Neutrophil (primary cell): Measurements from ENCODE around the gene RPL38.

Experiments
- H3K27ac ChIP-seq: fragments of 200-600 bp; sonication (generic); 2 replicates; pipeline ENCODE4 v1.5.1; 2016; ENCODE audit warnings: mild to moderate bottlenecking, moderate library complexity
- H3K27me3 ChIP-seq: fragments of 200-600 bp; sonication (generic); 2 replicates; pipeline ENCODE4 v1.6.0; 2016; ENCODE audit warnings: mild to moderate bottlenecking
- H3K36me3 ChIP-seq: fragments of 200-600 bp; sonication (generic); 2 replicates; pipeline ENCODE4 v1.5.1; 2017
- H3K4me1 ChIP-seq, 2 experiments: fragments of 200-600 bp in 1 of 2; sonication (generic) in 1 of 2; 1 replicate in 1 of 2; 2 replicates in 1 of 2; pipeline versions ENCODE4 v1.5.1 to v1.6.1; 2013 to 2016; ENCODE audit warnings: low read depth in 1 of 2, low read length in 1 of 2, mild to moderate bottlenecking in 1 of 2, moderate library complexity in 1 of 2; ENCODE audit not compliant: control insufficient read depth in 1 of 2, insufficient read depth in 1 of 2
- H3K4me3 ChIP-seq, 2 experiments: fragments of 200-600 bp in 1 of 2; sonication (generic) in 1 of 2; 1 replicate in 1 of 2; 2 replicates in 1 of 2; pipeline ENCODE4 v1.5.1; 2013 to 2016; ENCODE audit warnings: low read depth in 1 of 2, low read length in 1 of 2, mild to moderate bottlenecking in 1 of 2, moderate library complexity in 1 of 2
- H3K9me3 ChIP-seq: fragments of 200-600 bp; sonication (generic); 2 replicates; pipeline ENCODE4 v1.5.1; 2016
- TF ChIP-seq, protein P1 (sequence below): fragments of 200-600 bp; sonication (generic); IDR thresholded peaks from 2 replicates; pipeline ENCODE4 v1.5.1; 2016; ENCODE audit warnings: antibody characterized with exemption

The RPL38 gene

DNA sequence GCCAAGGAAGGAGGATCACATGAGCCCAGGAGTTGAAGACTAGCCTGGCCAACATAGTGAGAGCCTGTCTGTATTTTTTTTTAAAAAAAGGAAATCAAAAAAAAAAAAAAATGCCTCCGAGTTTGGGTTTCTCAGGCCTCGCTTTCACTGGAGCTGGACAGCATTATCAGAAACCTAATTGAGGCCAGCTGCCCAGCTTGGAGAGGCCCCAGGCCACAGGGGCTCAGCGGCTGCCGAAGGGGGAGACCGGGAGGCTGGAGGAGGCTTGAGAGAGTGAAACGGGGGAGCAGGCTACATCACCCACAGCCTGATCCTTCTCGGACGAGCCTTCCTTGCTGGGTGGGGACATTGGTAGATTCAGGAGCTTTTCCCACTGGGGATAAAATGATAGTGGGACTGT is 15.0 kb downstream of the RPL38 start:
- H3K4me1 ChIP-seq: peaks cover 11 to 12% of the 10 kb centered on the region in 2 experiments
- H3K4me3 ChIP-seq: no peak overlapping the region
- no peak overlapping the region for H3K27ac ChIP-seq
- H3K36me3 ChIP-seq: no peaks in the 10 kb centered on the region
- H3K27me3 ChIP-seq: peaks cover 36% of the 10 kb centered on the region
- TF ChIP-seq, protein P1, sequence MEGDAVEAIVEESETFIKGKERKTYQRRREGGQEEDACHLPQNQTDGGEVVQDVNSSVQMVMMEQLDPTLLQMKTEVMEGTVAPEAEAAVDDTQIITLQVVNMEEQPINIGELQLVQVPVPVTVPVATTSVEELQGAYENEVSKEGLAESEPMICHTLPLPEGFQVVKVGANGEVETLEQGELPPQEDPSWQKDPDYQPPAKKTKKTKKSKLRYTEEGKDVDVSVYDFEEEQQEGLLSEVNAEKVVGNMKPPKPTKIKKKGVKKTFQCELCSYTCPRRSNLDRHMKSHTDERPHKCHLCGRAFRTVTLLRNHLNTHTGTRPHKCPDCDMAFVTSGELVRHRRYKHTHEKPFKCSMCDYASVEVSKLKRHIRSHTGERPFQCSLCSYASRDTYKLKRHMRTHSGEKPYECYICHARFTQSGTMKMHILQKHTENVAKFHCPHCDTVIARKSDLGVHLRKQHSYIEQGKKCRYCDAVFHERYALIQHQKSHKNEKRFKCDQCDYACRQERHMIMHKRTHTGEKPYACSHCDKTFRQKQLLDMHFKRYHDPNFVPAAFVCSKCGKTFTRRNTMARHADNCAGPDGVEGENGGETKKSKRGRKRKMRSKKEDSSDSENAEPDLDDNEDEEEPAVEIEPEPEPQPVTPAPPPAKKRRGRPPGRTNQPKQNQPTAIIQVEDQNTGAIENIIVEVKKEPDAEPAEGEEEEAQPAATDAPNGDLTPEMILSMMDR: no peak
- no peaks in the 10 kb centered on the region for H3K9me3 ChIP-seq

- Histone ChIP-seq H3K36me3 (no peaks in the 10 kb centered on the region), H3K27me3 (peaks cover 24% of the 10 kb centered on the region), H3K27ac (no peak overlapping the region), H3K4me3 (no peak overlapping the region), H3K4me1 (no peaks in the 10 kb centered on the region), H3K9me3 (no peaks in the 10 kb centered on the region)
- TF ChIP-seq, protein P1: no peak
Observed at GRCh38 chr17:74219576-74220133, 16.2 kb downstream of the RPL38 start.

GRCh38 chr17:74220219-74220618 is 16.7 kb downstream of the RPL38 start:
- H3K27ac ChIP-seq: no peak overlapping the region
- TF ChIP-seq, protein P1: no peak
- H3K27me3 ChIP-seq: peaks cover 18% of the 10 kb centered on the region
- H3K9me3 ChIP-seq: no peaks in the 10 kb centered on the region
- H3K36me3 ChIP-seq: no peaks in the 10 kb centered on the region
- no peaks in the 10 kb centered on the region for H3K4me1 ChIP-seq
- H3K4me3 ChIP-seq: no peak overlapping the region

- Histone ChIP-seq H3K27me3 (peaks cover 9% of the 10 kb centered on the region), H3K27ac (no peak overlapping the region), H3K4me1 (no peaks in the 10 kb centered on the region), H3K9me3 (no peaks in the 10 kb centered on the region), H3K4me3 (no peak overlapping the region), H3K36me3 (no peaks in the 10 kb centered on the region)
- TF ChIP-seq, protein P1: no peak
Observed at GRCh38 chr17:74220946-74221818, 17.7 kb downstream of the RPL38 start.

GRCh38 chr17:74222399-74222798 is 18.9 kb downstream of the RPL38 start:
- Histone ChIP-seq H3K4me1 (no peaks in the 10 kb centered on the region), H3K9me3 (no peaks in the 10 kb centered on the region), H3K27me3 (no peaks in the 10 kb centered on the region), H3K27ac (no peak overlapping the region), H3K36me3 (no peaks in the 10 kb centered on the region), H3K4me3 (no peak overlapping the region)
- TF ChIP-seq, protein P1: no peak
